Skeletal muscle tissue (tissue), 4 donors: Measurements from ENCODE around the gene UBE2D2. TPM values are rescaled to one million over a fixed set of nuclear protein-coding genes. Genes with fewer than 3 reads are reported as not detected.
"Not testable (repeated sequence)": the region's sequence is repeated elsewhere in the genome, so short reads cannot be mapped to it uniquely, and the experiment has no call there.

Experiments
- H3K27ac ChIP-seq: one replicate; pipeline ENCODE4 v1.7.0; 2013; ENCODE audit warnings: mild to moderate bottlenecking, low read depth, low read length, inconsistent platforms
- H3K27me3 ChIP-seq, 3 donors: one replicate each; pipeline ENCODE4 v1.7.0; 2013; ENCODE audit warnings: low read length in 3 of 3; ENCODE audit not compliant: control insufficient read depth in 3 of 3, insufficient read depth in 3 of 3
- H3K36me3 ChIP-seq, 3 donors: one replicate each; pipeline ENCODE4 v1.7.0; 2013; ENCODE audit warnings: low read length in 3 of 3; ENCODE audit not compliant: control insufficient read depth in 3 of 3, insufficient read depth in 3 of 3
- H3K4me1 ChIP-seq, 3 donors: one replicate each; pipeline ENCODE4 v1.7.0; 2013; ENCODE audit warnings: low read length in 3 of 3, mild to moderate bottlenecking in 3 of 3; ENCODE audit not compliant: control insufficient read depth in 3 of 3, insufficient read depth in 3 of 3
- H3K4me3 ChIP-seq, 3 donors: one replicate each; pipeline ENCODE4 v1.7.0; 2013; ENCODE audit warnings: low read length in 3 of 3
- H3K9ac ChIP-seq, 3 donors: one replicate each; pipeline ENCODE4 v1.7.0; 2013; ENCODE audit warnings: low read length in 3 of 3, mild to moderate bottlenecking in 3 of 3, moderate library complexity in 2 of 3, low read depth in 1 of 3
- H3K9me3 ChIP-seq, 3 donors: one replicate each; pipeline ENCODE4 v1.7.0; 2013; ENCODE audit warnings: low read length in 3 of 3; ENCODE audit not compliant: control insufficient read depth in 3 of 3
- total RNA-seq: library from RNA; depleted of rRNA; stranded (reverse); fragments of >200 nt; gene quantifications from one replicate; pipeline ENCODE4 v1.2.3, GENCODE V29; 2014
- donor health status: Osteomylitis.

Gene UBE2D2
- total RNA-seq, 1 donor from 2014 or later, result 81.9 TPM

- H3K27me3 ChIP-seq, result no peaks in the 10 kb centered on the region
- H3K36me3 ChIP-seq, result no peaks in the 10 kb centered on the region
- H3K9ac ChIP-seq, result peak overlapping the region in 1 of 3 donors; percentile 40
- no peak overlapping the region for H3K27ac ChIP-seq
- peaks cover 5 to 15% (median 7%) of the 10 kb centered on the region in 3 donors for H3K4me1 ChIP-seq
- H3K4me3 ChIP-seq, result no peak overlapping the region
- H3K9me3 ChIP-seq, result no peaks in the 10 kb centered on the region
Measured at GRCh38 chr5:139524940-139525585, 36.1 kb upstream of the UBE2D2 start.

GRCh38 chr5:139525586-139526308 is 35.4 kb upstream of the UBE2D2 start:
- not testable (repeated sequence) for H3K27me3 ChIP-seq, H3K36me3 ChIP-seq, H3K4me3 ChIP-seq, H3K9me3 ChIP-seq, H3K27ac ChIP-seq
- Histone ChIP-seq H3K4me1 (peaks cover 5 to 15% (median 7%) of the 10 kb centered on the region in 3 donors), H3K9ac (peak overlapping the region in 1 of 3 donors; percentile 40)

- peaks cover 0 to 12% (median 2%) of the 10 kb centered on the region in 3 donors for H3K4me1 ChIP-seq
- not testable (repeated sequence) for H3K4me3 ChIP-seq, H3K36me3 ChIP-seq, H3K9ac ChIP-seq, H3K9me3 ChIP-seq, H3K27me3 ChIP-seq, H3K27ac ChIP-seq
Measured at GRCh38 chr5:139526309-139527089, 34.6 kb upstream of the UBE2D2 start.

GRCh38 chr5:139527090-139527470 is 34.1 kb upstream of the UBE2D2 start:
- not testable (repeated sequence) for H3K36me3 ChIP-seq, H3K27me3 ChIP-seq, H3K9me3 ChIP-seq, H3K4me3 ChIP-seq, H3K9ac ChIP-seq, H3K27ac ChIP-seq
- H3K4me1 ChIP-seq, result peaks cover 0 to 12% (median 2%) of the 10 kb centered on the region in 3 donors

- not testable (repeated sequence) for H3K4me3 ChIP-seq, H3K36me3 ChIP-seq, H3K9ac ChIP-seq, H3K9me3 ChIP-seq, H3K27me3 ChIP-seq, H3K27ac ChIP-seq
- H3K4me1 ChIP-seq, result peaks cover 0 to 12% (median 2%) of the 10 kb centered on the region in 3 donors
Measured at GRCh38 chr5:139527896-139528467, 33.2 kb upstream of the UBE2D2 start.

GRCh38 chr5:139528695-139529094 is 32.4 kb upstream of the UBE2D2 start:
- not testable (repeated sequence) for H3K9me3 ChIP-seq, H3K27ac ChIP-seq, H3K27me3 ChIP-seq, H3K4me3 ChIP-seq, H3K9ac ChIP-seq, H3K36me3 ChIP-seq
- H3K4me1 ChIP-seq, result peaks cover 0 to 11% (median 2%) of the 10 kb centered on the region in 3 donors

GRCh38 chr5:139530079-139530478 is 31.1 kb upstream of the UBE2D2 start:
- H3K4me3 ChIP-seq, H3K36me3 ChIP-seq, H3K27ac ChIP-seq, H3K9me3 ChIP-seq, H3K27me3 ChIP-seq, H3K9ac ChIP-seq, H3K4me1 ChIP-seq: not testable (repeated sequence)

GRCh38 chr5:139531772-139532169 is 29.4 kb upstream of the UBE2D2 start:
- H3K9me3 ChIP-seq, result no peaks in the 10 kb centered on the region
- H3K9ac ChIP-seq, result no peak overlapping the region
- H3K4me3 ChIP-seq, result no peak overlapping the region
- no peaks in the 10 kb centered on the region for H3K4me1 ChIP-seq
- no peak overlapping the region for H3K27ac ChIP-seq
- no peaks in the 10 kb centered on the region for H3K27me3 ChIP-seq
- no peaks in the 10 kb centered on the region for H3K36me3 ChIP-seq

GRCh38 chr5:139543423-139543991 is 17.6 kb upstream of the UBE2D2 start:
- H3K4me3 ChIP-seq, result peak overlapping the region; percentile 16 to 58 (median 57)
- H3K9ac ChIP-seq, result peak overlapping the region in 2 of 3 donors; percentile 40 to 45
- peaks cover 2 to 6% (median 6%) of the 10 kb centered on the region in 3 donors for H3K4me1 ChIP-seq
- H3K36me3 ChIP-seq, result no peaks in the 10 kb centered on the region
- H3K27me3 ChIP-seq, result no peaks in the 10 kb centered on the region
- H3K9me3 ChIP-seq, result no peaks in the 10 kb centered on the region
- H3K27ac ChIP-seq, result no peak overlapping the region
